ENCODE data around the gene RNF169. TPM values are rescaled to one million over a fixed set of nuclear protein-coding genes. Genes with fewer than 3 reads are reported as not detected.

Gene RNF169
- total RNA-seq (2014; rRNA removed; shearing (Covaris generic); ENCODE audit: low replicate concordance), result 18.8 and 47.0 TPM in 2 replicates

GRCh38 chr11:74748211-74749126, at the start of gene RNF169:
Gene RNF169 (plus strand): TSS chr11:74748849. CDS start chr11:74748881, 32 bp downstream.
- peak within 1 kb of the TSS; percentile 67; the same call in 1 of the 2 replicates for H2AFZ ChIP-seq (ENCODE audit: low read length)
- H3K9ac ChIP-seq (ENCODE audit: low read length), result peak within 1 kb of the TSS; percentile 88
- peaks cover 12% of the 10 kb centered on the region for H3K36me3 ChIP-seq (ENCODE audit: insufficient read depth, low read length)
- no peaks in the 10 kb centered on the region for H3K9me3 ChIP-seq (ENCODE audit: low read length)
- H3K27me3 ChIP-seq (ENCODE audit: low read length), result no peaks in the 10 kb centered on the region
- H3K4me3 ChIP-seq (ENCODE audit: low read length), result peak within 1 kb of the TSS; percentile 80
- H3K27ac ChIP-seq (ENCODE audit: low read length), result peak within 1 kb of the TSS; percentile 74
- peak within 1 kb of the TSS; percentile 89 for H3K4me2 ChIP-seq (ENCODE audit: low read depth, low read length, poor library complexity, severe bottlenecking)
- peak; percentile 99 for DNase-seq
- no peaks in the 10 kb centered on the region for H3K9me2 ChIP-seq (replicated peaks; ENCODE audit: insufficient read depth, low read length)
- H3K4me1 ChIP-seq (ENCODE audit: low read length), result peaks cover 25% of the 10 kb centered on the region
- peaks cover 43% of the 10 kb centered on the region for H3K79me2 ChIP-seq (ENCODE audit: low read length)
- H4K20me1 ChIP-seq (ENCODE audit: insufficient read depth, low read depth, low read length), result peaks cover 2% of the 10 kb centered on the region; the same call in 1 of the 2 replicates

GRCh38 chr11:74699615-74700396, 48.8 kb upstream of the RNF169 start:
- H3K9me3 ChIP-seq (ENCODE audit: low read length), result no peaks in the 10 kb centered on the region
- H3K4me1 ChIP-seq (ENCODE audit: low read length), result peaks cover 15% of the 10 kb centered on the region
- H4K20me1 ChIP-seq (ENCODE audit: insufficient read depth, low read depth, low read length), result no peaks in the 10 kb centered on the region
- H3K36me3 ChIP-seq (ENCODE audit: insufficient read depth, low read length), result no peaks in the 10 kb centered on the region
- H3K4me3 ChIP-seq (ENCODE audit: low read length), result no peak overlapping the region
- H2AFZ ChIP-seq (ENCODE audit: low read length), result no peak overlapping the region
- no peak for DNase-seq
- H3K27ac ChIP-seq (ENCODE audit: low read length), result no peak overlapping the region
- no peaks in the 10 kb centered on the region for H3K27me3 ChIP-seq (ENCODE audit: low read length)
- H3K79me2 ChIP-seq (ENCODE audit: low read length), result no peaks in the 10 kb centered on the region
- H3K9ac ChIP-seq (ENCODE audit: low read length), result no peak overlapping the region
- no peak overlapping the region for H3K4me2 ChIP-seq (ENCODE audit: low read depth, low read length, poor library complexity, severe bottlenecking)
- H3K9me2 ChIP-seq (replicated peaks; ENCODE audit: insufficient read depth, low read length), result no peaks in the 10 kb centered on the region

DNA sequence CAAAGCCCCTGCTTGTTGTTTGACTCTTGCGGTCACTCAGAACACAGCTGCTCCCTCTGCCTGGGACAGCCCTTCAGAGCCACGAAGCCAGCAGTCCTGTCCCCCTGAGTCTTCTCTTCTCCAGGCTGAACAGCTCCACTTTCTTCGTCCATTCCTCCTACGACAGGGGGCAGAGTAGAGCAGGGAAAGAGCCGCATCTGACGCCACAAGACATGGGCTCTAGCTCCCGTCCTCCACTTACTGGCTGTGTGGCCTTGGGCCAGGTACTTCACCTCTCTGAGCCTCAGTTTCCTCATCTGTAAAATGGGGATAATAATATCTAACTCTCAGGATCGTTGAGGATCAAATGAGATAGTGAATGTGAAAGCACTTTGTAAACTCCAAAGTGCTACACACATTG, 47.3 kb upstream of the RNF169 start:
- peak; percentile 77 for DNase-seq
- H2AFZ ChIP-seq (ENCODE audit: low read length), result no peak overlapping the region
- H3K4me3 ChIP-seq (ENCODE audit: low read length), result no peak overlapping the region
- H4K20me1 ChIP-seq (ENCODE audit: insufficient read depth, low read depth, low read length), result no peaks in the 10 kb centered on the region
- peaks cover 15% of the 10 kb centered on the region for H3K4me1 ChIP-seq (ENCODE audit: low read length)
- H3K9me2 ChIP-seq (replicated peaks; ENCODE audit: insufficient read depth, low read length), result no peaks in the 10 kb centered on the region
- no peak overlapping the region for H3K4me2 ChIP-seq (ENCODE audit: low read depth, low read length, poor library complexity, severe bottlenecking)
- no peaks in the 10 kb centered on the region for H3K36me3 ChIP-seq (ENCODE audit: insufficient read depth, low read length)
- H3K27me3 ChIP-seq (ENCODE audit: low read length), result no peaks in the 10 kb centered on the region
- no peak overlapping the region for H3K9ac ChIP-seq (ENCODE audit: low read length)
- no peak overlapping the region for H3K27ac ChIP-seq (ENCODE audit: low read length)
- no peaks in the 10 kb centered on the region for H3K79me2 ChIP-seq (ENCODE audit: low read length)
- no peaks in the 10 kb centered on the region for H3K9me3 ChIP-seq (ENCODE audit: low read length)

DNA sequence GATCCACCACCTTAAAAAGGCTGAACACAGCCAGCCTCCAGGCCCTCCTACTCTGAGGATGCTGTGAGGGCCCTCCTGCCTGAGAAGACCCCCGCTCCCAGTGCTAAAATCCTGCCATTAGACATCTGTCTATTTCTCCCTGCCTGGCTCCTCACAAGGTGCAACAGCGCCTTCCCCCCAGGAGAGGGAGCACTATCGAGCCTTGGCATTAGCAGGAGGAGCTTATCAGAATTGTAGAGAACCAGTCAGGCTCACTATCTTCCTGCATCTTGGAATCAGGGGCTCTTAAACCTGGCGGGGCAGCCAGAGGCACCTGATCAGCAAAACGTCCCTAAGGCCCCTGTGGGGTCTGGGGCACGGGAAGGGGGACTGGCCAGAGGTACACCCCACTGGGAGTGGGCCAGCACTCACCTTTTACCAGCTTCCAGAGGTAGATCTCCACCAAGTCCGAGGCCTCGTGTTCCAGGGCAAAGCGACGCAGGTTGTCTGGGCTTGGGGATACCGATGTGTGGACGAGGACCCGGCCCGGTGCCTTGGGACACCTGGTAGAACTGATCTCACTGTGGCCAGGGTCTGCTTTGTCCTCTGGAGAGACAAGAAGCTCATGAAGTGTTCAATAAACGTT, 46.2 kb upstream of the RNF169 start:
- no peak overlapping the region for H3K27ac ChIP-seq (ENCODE audit: low read length)
- H3K4me1 ChIP-seq (ENCODE audit: low read length), result peaks cover 8% of the 10 kb centered on the region
- H3K27me3 ChIP-seq (ENCODE audit: low read length), result no peaks in the 10 kb centered on the region
- H3K4me3 ChIP-seq (ENCODE audit: low read length), result no peak overlapping the region
- DNase-seq, result peak; percentile 87
- H2AFZ ChIP-seq (ENCODE audit: low read length), result no peak overlapping the region
- H3K9ac ChIP-seq (ENCODE audit: low read length), result no peak overlapping the region
- H3K36me3 ChIP-seq (ENCODE audit: insufficient read depth, low read length), result no peaks in the 10 kb centered on the region
- no peaks in the 10 kb centered on the region for H4K20me1 ChIP-seq (ENCODE audit: insufficient read depth, low read depth, low read length)
- no peaks in the 10 kb centered on the region for H3K79me2 ChIP-seq (ENCODE audit: low read length)
- no peaks in the 10 kb centered on the region for H3K9me2 ChIP-seq (replicated peaks; ENCODE audit: insufficient read depth, low read length)
- no peak overlapping the region for H3K4me2 ChIP-seq (ENCODE audit: low read depth, low read length, poor library complexity, severe bottlenecking)
- H3K9me3 ChIP-seq (ENCODE audit: low read length), result no peaks in the 10 kb centered on the region

- no peaks in the 10 kb centered on the region for H3K79me2 ChIP-seq (ENCODE audit: low read length)
- H3K9me3 ChIP-seq (ENCODE audit: low read length), result no peaks in the 10 kb centered on the region
- no peak overlapping the region for H2AFZ ChIP-seq (ENCODE audit: low read length)
- H3K27ac ChIP-seq (ENCODE audit: low read length), result no peak overlapping the region
- no peak overlapping the region for H3K4me2 ChIP-seq (ENCODE audit: low read depth, low read length, poor library complexity, severe bottlenecking)
- H3K4me3 ChIP-seq (ENCODE audit: low read length), result no peak overlapping the region
- no peaks in the 10 kb centered on the region for H3K36me3 ChIP-seq (ENCODE audit: insufficient read depth, low read length)
- no peak for DNase-seq
- H3K9ac ChIP-seq (ENCODE audit: low read length), result no peak overlapping the region
- H3K27me3 ChIP-seq (ENCODE audit: low read length), result no peaks in the 10 kb centered on the region
- peaks cover 8% of the 10 kb centered on the region for H3K4me1 ChIP-seq (ENCODE audit: low read length)
- no peaks in the 10 kb centered on the region for H3K9me2 ChIP-seq (replicated peaks; ENCODE audit: insufficient read depth, low read length)
- H4K20me1 ChIP-seq (ENCODE audit: insufficient read depth, low read depth, low read length), result no peaks in the 10 kb centered on the region
Observed at GRCh38 chr11:74703211-74703610, 45.4 kb upstream of the RNF169 start.

DNA sequence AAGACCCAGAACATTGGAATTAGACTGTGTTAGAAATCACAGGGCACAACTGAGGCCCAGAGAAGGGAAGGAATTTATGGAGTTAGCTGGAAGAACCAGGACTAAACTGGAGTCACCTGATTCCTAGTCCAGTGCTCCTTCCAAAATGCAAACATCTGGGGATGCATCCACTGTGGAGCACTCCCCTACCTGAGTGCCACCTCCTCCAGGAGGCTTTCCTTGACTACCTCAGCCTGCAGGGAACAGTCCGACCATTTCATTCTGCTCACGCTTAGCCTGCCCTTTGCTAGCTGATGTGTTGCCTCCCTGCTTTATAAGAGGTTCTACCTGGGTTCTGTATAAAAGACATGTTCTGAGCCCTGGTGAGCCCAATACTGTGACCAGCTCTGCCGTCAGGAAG, 41.5 kb upstream of the RNF169 start:
- H3K27ac ChIP-seq (ENCODE audit: low read length), result no peak overlapping the region
- no peaks in the 10 kb centered on the region for H3K27me3 ChIP-seq (ENCODE audit: low read length)
- no peak overlapping the region for H3K4me2 ChIP-seq (ENCODE audit: low read depth, low read length, poor library complexity, severe bottlenecking)
- H3K9me2 ChIP-seq (replicated peaks; ENCODE audit: insufficient read depth, low read length), result no peaks in the 10 kb centered on the region
- H4K20me1 ChIP-seq (ENCODE audit: insufficient read depth, low read depth, low read length), result no peaks in the 10 kb centered on the region
- no peaks in the 10 kb centered on the region for H3K4me1 ChIP-seq (ENCODE audit: low read length)
- no peak overlapping the region for H3K4me3 ChIP-seq (ENCODE audit: low read length)
- H2AFZ ChIP-seq (ENCODE audit: low read length), result no peak overlapping the region
- no peaks in the 10 kb centered on the region for H3K9me3 ChIP-seq (ENCODE audit: low read length)
- H3K36me3 ChIP-seq (ENCODE audit: insufficient read depth, low read length), result no peaks in the 10 kb centered on the region
- no peaks in the 10 kb centered on the region for H3K79me2 ChIP-seq (ENCODE audit: low read length)
- no peak overlapping the region for H3K9ac ChIP-seq (ENCODE audit: low read length)
- no peak for DNase-seq

- no peak for DNase-seq
- H2AFZ ChIP-seq (ENCODE audit: low read length), result no peak overlapping the region
- no peaks in the 10 kb centered on the region for H3K9me2 ChIP-seq (replicated peaks; ENCODE audit: insufficient read depth, low read length)
- no peaks in the 10 kb centered on the region for H4K20me1 ChIP-seq (ENCODE audit: insufficient read depth, low read depth, low read length)
- H3K27me3 ChIP-seq (ENCODE audit: low read length), result no peaks in the 10 kb centered on the region
- H3K27ac ChIP-seq (ENCODE audit: low read length), result no peak overlapping the region
- no peaks in the 10 kb centered on the region for H3K79me2 ChIP-seq (ENCODE audit: low read length)
- no peak overlapping the region for H3K9ac ChIP-seq (ENCODE audit: low read length)
- H3K36me3 ChIP-seq (ENCODE audit: insufficient read depth, low read length), result no peaks in the 10 kb centered on the region
- H3K4me2 ChIP-seq (ENCODE audit: low read depth, low read length, poor library complexity, severe bottlenecking), result no peak overlapping the region
- H3K4me3 ChIP-seq (ENCODE audit: low read length), result no peak overlapping the region
- no peaks in the 10 kb centered on the region for H3K9me3 ChIP-seq (ENCODE audit: low read length)
- no peaks in the 10 kb centered on the region for H3K4me1 ChIP-seq (ENCODE audit: low read length)
Observed at GRCh38 chr11:74707602-74708510, 40.8 kb upstream of the RNF169 start.
